K562 (cell line): ENCODE results near the gene FADS1. TPM values are rescaled to one million over a fixed set of nuclear protein-coding genes. Genes with fewer than 3 reads are reported as not detected.
A peak's percentile ranks its signal among the peaks of the same experiment; 100 is the strongest.

Source experiments
- ATAC-seq: fragments of 200-7000 bp; cut with Tn5 transposase; 3 replicates; pipeline ENCODE4 v1.9.1; 2020; ENCODE audit warnings: moderate library complexity
- BruUV-seq: library from RNA; stranded (reverse); fragments of 400-500 nt; replicated peaks from 2 replicates; lab custom pipeline; 2021; lab: Mats Ljungman, UMichigan
- CTCF ChIA-PET: fragments of 300-600 bp; formaldehyde crosslinking; extraction: SDS; loops from one replicate; lab custom pipeline; 2021; ENCODE audit warnings: low intra/inter-chr PET ratio; lab: Yijun Ruan, JAX
- POLR2A ChIA-PET: fragments of 300-600, 350-650 bp; sonication (Branson Sonifier 250); formaldehyde crosslinking; extraction: SDS; loops from one replicate; lab custom pipeline; 2021; ENCODE audit warnings: antibody characterized with exemption, inconsistent platforms; lab: Yijun Ruan, JAX
- DNase-seq, 4 experiments: peaks; one replicate each; pipeline versions ENCODE4 v3.0.0 to v3.0.0-alpha.2; 2011 to 2018; ENCODE audit warnings: low spot score in 3 of 4, mixed read lengths in 3 of 4; ENCODE audit errors: extremely low read depth in 1 of 4
- FAIRE-seq: peaks from 2 replicates; lab custom pipeline; 2011; peaks lifted over from hg19 to GRCh38; lab: Jason Lieb, UNC
- H2AFZ ChIP-seq: 2 replicates; pipeline ENCODE4 v1.6.0; 2011; ENCODE audit warnings: low read depth, low read length, control low read depth, inconsistent platforms
- H3K27ac ChIP-seq: fragments of 200-600 bp; 3 replicates; pipeline ENCODE4 v1.8.0; 2011; ENCODE audit warnings: low read depth, mild to moderate bottlenecking, control low read depth, inconsistent platforms, low read length, moderate library complexity, mixed read lengths; ENCODE audit errors: extremely low read depth
- H3K27me3 ChIP-seq, 2 experiments: fragments of 300-600 bp in 1 of 2; 2 replicates in 1 of 2; 3 replicates in 1 of 2; pipeline versions ENCODE4 v1.6.0 to v1.8.0; 2011; ENCODE audit warnings: inconsistent platforms in 2 of 2, low read length in 2 of 2, mild to moderate bottlenecking in 1 of 2, mixed read lengths in 1 of 2, moderate library complexity in 1 of 2; ENCODE audit not compliant: control insufficient read depth in 2 of 2, insufficient read depth in 2 of 2
- H3K36me3 ChIP-seq: fragments of 300-600 bp; 3 replicates; pipeline ENCODE4 v1.8.0; 2011; ENCODE audit warnings: mild to moderate bottlenecking, low read length, inconsistent platforms; ENCODE audit not compliant: control insufficient read depth, insufficient read depth
- H3K4me1 ChIP-seq, 2 experiments: fragments of 200-600 bp in 1 of 2; replicated peaks in 1 of 2; 2 replicates in 1 of 2; 3 replicates in 1 of 2; pipeline versions ENCODE4 v1.5.1 to v1.8.0; 2011; ENCODE audit warnings: inconsistent platforms in 2 of 2, low read length in 2 of 2, mild to moderate bottlenecking in 1 of 2, mixed read lengths in 1 of 2, moderate library complexity in 1 of 2; ENCODE audit not compliant: control insufficient read depth in 2 of 2, insufficient read depth in 2 of 2
- H3K4me2 ChIP-seq: 2 replicates; pipeline ENCODE4 v1.6.1; 2011; ENCODE audit warnings: low read length, control low read depth, inconsistent platforms, mixed read lengths; ENCODE audit not compliant: insufficient read depth
- H3K4me3 ChIP-seq: fragments of 200-600 bp; sonication (generic), shearing (Covaris generic); 2 replicates; pipeline ENCODE4 v1.5.1; 2016; ENCODE audit warnings: control low read depth, inconsistent platforms
- H3K79me2 ChIP-seq: fragments of 200-600 bp; 3 replicates; pipeline ENCODE4 v1.8.0; 2011; ENCODE audit warnings: low read length, inconsistent platforms; ENCODE audit not compliant: control insufficient read depth, insufficient read depth
- H3K9ac ChIP-seq, 2 experiments: 2 replicates each; pipeline versions ENCODE4 v1.6.0 to v1.6.1; 2011; ENCODE audit warnings: low read depth in 2 of 2, low read length in 2 of 2, control low read depth in 1 of 2, inconsistent platforms in 1 of 2, mild to moderate bottlenecking in 1 of 2, mixed read lengths in 1 of 2; ENCODE audit not compliant: insufficient read depth in 1 of 2
- H3K9me1 ChIP-seq: one replicate; pipeline ENCODE4 v1.6.0; 2011; ENCODE audit warnings: inconsistent platforms, mild to moderate bottlenecking, low read length, moderate library complexity; ENCODE audit not compliant: control insufficient read depth, insufficient read depth
- H3K9me3 ChIP-seq: replicated peaks from 2 replicates; pipeline ENCODE4 v1.5.1; 2011; ENCODE audit warnings: low read depth, low read length, inconsistent platforms; ENCODE audit not compliant: control insufficient read depth, insufficient read depth
- H4K20me1 ChIP-seq: replicated peaks from 2 replicates; pipeline ENCODE4 v1.6.1; 2011; ENCODE audit warnings: low read length, inconsistent platforms, mixed read lengths; ENCODE audit not compliant: control insufficient read depth, insufficient read depth
- BACH1 ChIP-seq: fragments of 200-800 bp; sonication (Bioruptor generic); IDR thresholded peaks from 2 replicates; pipeline ENCODE4 v1.6.1; 2016; ENCODE audit warnings: missing genetic modification characterization, missing compliant biosample characterization
- CTBP1 ChIP-seq: fragments of 450-650 bp; IDR thresholded peaks from 2 replicates; pipeline ENCODE4 v1.6.1; 2016; ENCODE audit warnings: borderline replicate concordance
- DPF2 ChIP-seq: fragments of 450-650 bp; IDR thresholded peaks from 2 replicates; pipeline ENCODE4 v1.6.1; 2016
- KDM1A ChIP-seq, 2 experiments: fragments of 450-650 bp; IDR thresholded peaks; 2 replicates each; pipeline ENCODE4 v1.6.1; 2016; ENCODE audit warnings: mild to moderate bottlenecking in 2 of 2
- MTF1 ChIP-seq: fragments of 250-450 bp; sonication (Bioruptor Pico); IDR thresholded peaks from 2 replicates; pipeline ENCODE4 v1.9.0; 2021; ENCODE audit warnings: moderate library complexity, mild to moderate bottlenecking, inconsistent platforms, borderline replicate concordance
- NR2C1 ChIP-seq, 2 experiments: fragments of 450-650 bp; IDR thresholded peaks; 2 replicates each; pipeline ENCODE4 v1.6.1; 2017; ENCODE audit warnings: mild to moderate bottlenecking in 2 of 2, antibody characterized with exemption in 1 of 2, inconsistent platforms in 1 of 2, missing compliant biosample characterization in 1 of 2, missing genetic modification characterization in 1 of 2
- NR2C2 ChIP-seq, 2 experiments: fragments of 200-800 bp in 1 of 2; sonication (Bioruptor generic) in 1 of 2; sonication (generic) in 1 of 2; formaldehyde crosslinking in 1 of 2; IDR thresholded peaks; 2 replicates each; pipeline versions ENCODE4 v1.6.1 to v1.8.0; 2016 to 2022; ENCODE audit warnings: mild to moderate bottlenecking in 1 of 2, missing compliant biosample characterization in 1 of 2, missing genetic modification characterization in 1 of 2, missing genetic modification reagents in 1 of 2
- PCBP2 ChIP-seq: fragments of 200-400 bp; formaldehyde crosslinking; IDR thresholded peaks from 2 replicates; pipeline ENCODE4 v1.6.1; 2018; ENCODE audit warnings: low read length, low read depth, mild to moderate bottlenecking, moderate library complexity; ENCODE audit not compliant: poor library complexity, severe bottlenecking
- PHF21A ChIP-seq: fragments of 450-650 bp; IDR thresholded peaks from 2 replicates; pipeline ENCODE4 v1.6.1; 2017; ENCODE audit warnings: low read depth, borderline replicate concordance
- RAD51 ChIP-seq: fragments of 450-650 bp; IDR thresholded peaks from 2 replicates; pipeline ENCODE4 v1.7.1; 2016; ENCODE audit warnings: low read depth, mild to moderate bottlenecking, borderline replicate concordance
- RBM14 ChIP-seq: fragments of 200-400 bp; formaldehyde crosslinking; IDR thresholded peaks from 2 replicates; pipeline ENCODE4 v1.6.1; 2018; ENCODE audit warnings: low read depth, mild to moderate bottlenecking, low read length, moderate library complexity, borderline replicate concordance; ENCODE audit not compliant: insufficient read depth
- RBM39 ChIP-seq: fragments of 200-400 bp; formaldehyde crosslinking; optimal IDR thresholded peaks from 2 replicates; pipeline ENCODE3; 2018; ENCODE audit warnings: low read depth, low read length
- RHOXF2B ChIP-seq: fragments of 250-450 bp; sonication (Bioruptor Pico); conservative IDR thresholded peaks from 2 replicates; pipeline ENCODE4 v1.5.1; 2021
- STAT5B ChIP-seq: fragments of 250-450 bp; sonication (Bioruptor Pico); IDR thresholded peaks from 2 replicates; pipeline ENCODE4 v1.8.0; 2021; ENCODE audit warnings: mild to moderate bottlenecking, inconsistent platforms
- TRIM24 ChIP-seq, 2 experiments: fragments of 450-650 bp; IDR thresholded peaks; 2 replicates each; pipeline ENCODE4 v1.6.1; 2016
- TSC22D4 ChIP-seq: fragments of 450-650 bp; IDR thresholded peaks from 2 replicates; pipeline ENCODE4 v1.6.1; 2016; ENCODE audit warnings: missing genetic modification characterization, missing biosample characterization, control low read depth
- ZBTB17 ChIP-seq: fragments of 450-650 bp; formaldehyde crosslinking; IDR thresholded peaks from 2 replicates; pipeline ENCODE4 v1.4.0; 2020; ENCODE audit warnings: mild to moderate bottlenecking
- ZNF197 ChIP-seq: fragments of 200-800 bp; sonication (Bioruptor generic); IDR thresholded peaks from 2 replicates; pipeline ENCODE4 v1.6.1; 2016; ENCODE audit warnings: low read depth, missing genetic modification characterization, missing compliant biosample characterization
- ZNF655 ChIP-seq: fragments of 250-450 bp; sonication (Bioruptor Pico); IDR thresholded peaks from 2 replicates; pipeline ENCODE4 v1.5.0; 2021
- WGBS: fragments of 100-300 bp; shearing (Covaris generic); methylation state at CpG from one replicate; pipeline ENCODE4 v1.1.6; 2016; ENCODE audit warnings: low coverage, mixed read lengths; ENCODE audit not compliant: insufficient coverage; ENCODE audit errors: missing lambda C conversion rate; 5-methylcytosine and 5-hydroxymethylcytosine counted together
- in situ Hi-C: fragments of 300-500 bp; cut with MboI; formaldehyde crosslinking; loops from 4 replicates; pipeline ENCODE4 v1.15.0; 2018; ENCODE audit warnings: inconsistent platforms, mixed read lengths
- intact Hi-C: fragments of 100-400 bp; cut with micrococcal nuclease; formaldehyde crosslinking; loops from 2 replicates; pipeline ENCODE4 v1.14.2; 2022
- polyA plus RNA-seq, 8 experiments: library from polyadenylated mRNA; depleted of rRNA in 4 of 8; stranded (reverse) in 5 of 8; unstranded in 3 of 8; fragments of >200 nt; fragmentation: Nextera tagmentation in 2 of 8; fragmentation: Illumina TruSeq in 1 of 8; extraction: Ambion mirVana in 2 of 8; extraction: Trizol in 1 of 8; gene quantifications; 2 replicates each; pipeline versions ENCODE4 v1.2.1 to v1.2.3, GENCODE V29; 2011 to 2014; ENCODE audit warnings: inconsistent platforms in 1 of 8, missing spikeins in 1 of 8
- total RNA-seq, 7 experiments: library from RNA; depleted of rRNA in 6 of 7; stranded (reverse); fragments of >200 nt in 6 of 7; fragmentation: Illumina TruSeq in 2 of 7; extraction: Trizol in 2 of 7; gene quantifications; 2 replicates each; pipeline versions ENCODE4 v1.2.1 to v1.2.3, GENCODE V29; 2011 to 2021; ENCODE audit warnings: low replicate concordance in 1 of 7

The FADS1 gene
- total and polyA plus RNA-seq, 9 of the 15 experiments (the other 6 are each of a cell fraction or from before 2014, with no cell fraction given): 110 to 864 (median 364) TPM

DNA sequence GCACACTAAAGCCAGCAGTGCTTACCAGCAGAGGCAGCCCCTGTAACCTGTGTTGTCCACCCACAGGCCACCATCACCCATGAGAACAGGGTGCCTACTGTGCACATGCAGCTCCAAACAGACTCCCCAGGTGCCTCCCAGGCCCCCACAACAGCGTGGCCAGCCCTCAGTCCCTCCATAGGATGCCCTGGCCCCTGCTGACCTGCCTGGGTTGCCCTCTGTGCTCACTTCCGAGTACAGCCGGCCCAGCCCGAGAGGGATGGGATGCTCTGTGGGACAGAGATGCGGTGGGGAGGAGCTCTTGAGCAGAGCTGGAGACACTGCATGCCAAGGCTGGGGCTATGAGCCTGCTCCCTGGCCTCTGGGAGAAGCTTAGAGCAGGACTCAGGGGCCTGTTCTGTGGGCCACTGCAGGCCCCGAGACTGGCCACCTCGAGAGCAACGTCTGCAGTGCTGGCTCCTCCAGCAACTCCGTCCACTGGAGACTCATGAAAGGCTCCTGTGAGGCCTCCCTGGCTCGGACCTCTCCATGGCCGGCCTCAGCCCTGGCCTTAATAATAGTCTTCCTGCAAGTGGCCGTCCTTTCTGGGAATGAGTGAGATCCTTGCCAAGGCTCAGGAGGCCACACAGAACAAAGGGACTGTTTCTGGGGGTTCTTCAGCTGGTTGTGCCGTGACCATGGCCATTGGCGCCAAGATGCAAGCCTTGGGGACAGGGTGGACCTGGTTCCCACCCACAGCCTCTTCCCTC is 38.3 kb upstream of the FADS1 start:
- FAIRE-seq (no peak), ATAC-seq (no peak), DNase-seq (no peak)
- TF ChIP-seq PHF21A (no peak), RBM39 (no peak), ZNF197 (no peak), TRIM24 (IDR thresholded peaks at IDR 0.05) (no peak), DPF2 (no peak), STAT5B (CRISPR knock-in tag) (no peak), ZNF655 (no peak), MTF1 (CRISPR knock-in tag) (no peak), ZBTB17 (CRISPR knock-in tag) (no peak), BACH1 (tag) (no peak), PCBP2 (no peak), KDM1A (IDR thresholded peaks at IDR 0.05) (no peak), RHOXF2B (CRISPR knock-in tag) (no peak), RAD51 (no peak), TSC22D4 (tag) (no peak), CTBP1 (no peak), RBM14 (no peak), NR2C2 (CRISPR knock-in tag; IDR thresholded peaks at IDR 0.05) (no peak), NR2C2 (tag; IDR thresholded peaks at IDR 0.05) (no peak), NR2C1 (IDR thresholded peaks at IDR 0.05) (no peak), NR2C1 (tag; IDR thresholded peaks at IDR 0.05) (no peak)
- in situ Hi-C loops (no loop called here), intact Hi-C loops (no loop called here)
- H3K27ac ChIP-seq: no peak overlapping the region
- H3K4me3 ChIP-seq: no peak overlapping the region
- no peak overlapping the region for H2AFZ ChIP-seq
- no peaks in the 10 kb centered on the region for H3K9me1 ChIP-seq
- ChIA-PET POLR2A (interaction anchor here (0.7 to 2.1 kb wide), 3 partner anchors 36 to 63 kb away, joined by 3 to 6 read pairs (median 4); no protein-coding TSS in a partner anchor), CTCF (no interaction called here)
- H3K4me2 ChIP-seq: no peak overlapping the region
- peaks cover 15 to 59% of the 10 kb centered on the region in 2 experiments for H3K4me1 ChIP-seq
- H3K27me3 ChIP-seq: no peaks in the 10 kb centered on the region
- no peaks in the 10 kb centered on the region for H4K20me1 ChIP-seq
- no TSS peak for BruUV-seq
- WGBS: 73% methylated on average over 13 of the region's 14 CpGs
- no peaks in the 10 kb centered on the region for H3K9me3 ChIP-seq
- H3K9ac ChIP-seq: peak overlapping the region in 1 of 2 experiments; percentile 67; a peak in 2 of 4 replicates
- no peaks in the 10 kb centered on the region for H3K79me2 ChIP-seq
- peaks cover 7% of the 10 kb centered on the region; the same call in 2 of the 3 replicates for H3K36me3 ChIP-seq
